AG04450 (cell line): ENCODE measurements around the gene TLL2. TPM values are rescaled to one million over a fixed set of nuclear protein-coding genes. Genes with fewer than 3 reads are reported as not detected.

Experiments used
- CTCF ChIA-PET: fragments of 300-600, 350-600 bp; formaldehyde crosslinking; extraction: SDS; loops from one replicate; lab custom pipeline; 2022; ENCODE audit warnings: antibody characterized with exemption, inconsistent platforms; lab: Charles Lee
- POLR2A ChIA-PET: fragments of 350-600 bp; formaldehyde crosslinking; extraction: SDS; loops from one replicate; lab custom pipeline; 2021; ENCODE audit warnings: antibody characterized with exemption, inconsistent platforms; lab: Yijun Ruan, JAX
- DNase-seq: peaks from one replicate; pipeline ENCODE4 v3.0.0-alpha.2; 2011; ENCODE audit warnings: low read depth, low spot score
- H3K27ac ChIP-seq: one replicate; pipeline ENCODE4 v1.5.1; 2012; ENCODE audit warnings: low read depth, low read length, control low read depth
- H3K27me3 ChIP-seq: one replicate; pipeline ENCODE4 v1.6.0; 2012; ENCODE audit warnings: low read length; ENCODE audit not compliant: control insufficient read depth, insufficient read depth
- H3K4me3 ChIP-seq: 2 replicates; pipeline ENCODE4 v1.5.1; 2011; ENCODE audit warnings: mild to moderate bottlenecking, low read depth, low read length, control low read depth
- H3K9me3 ChIP-seq: 2 replicates; pipeline ENCODE4 v1.5.1; 2012; ENCODE audit warnings: low read length; ENCODE audit not compliant: control insufficient read depth, insufficient read depth
- polyA plus RNA-seq: library from polyadenylated mRNA; depleted of rRNA; stranded (reverse); fragments of >200 nt; gene quantifications from 2 replicates; pipeline ENCODE4 v1.2.3, GENCODE V29; 2011
- TF ChIP-seq, protein P1 (sequence below): IDR thresholded peaks from 2 replicates; pipeline ENCODE4 v1.5.1; 2011; ENCODE audit warnings: low read depth, low read length, control low read depth, inconsistent platforms

TLL2 gene
- polyA plus RNA-seq, 1 experiment, result 0.01 TPM

DNA sequence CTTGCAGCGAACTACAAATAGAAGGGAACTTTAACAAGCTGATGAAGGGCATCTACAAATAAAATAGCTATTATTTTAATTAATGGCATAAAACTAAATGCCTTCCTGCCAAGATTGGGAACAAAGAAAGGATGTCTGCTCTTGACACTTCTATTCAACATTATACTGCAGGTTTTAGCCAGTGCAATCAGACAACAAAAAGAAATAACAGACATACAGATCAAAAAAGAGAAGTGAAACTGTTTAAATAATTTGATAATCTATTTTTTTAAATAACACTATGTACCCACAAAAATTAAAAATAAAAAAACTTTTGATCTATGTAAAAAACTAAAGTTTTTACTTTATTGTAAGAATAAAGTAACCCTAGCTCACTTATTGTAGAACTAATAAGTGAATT lies 22.4 kb upstream of the TLL2 start:
- ChIA-PET POLR2A (no interaction called here), CTCF (interaction anchor here (0.9 to 1.9 kb wide), 2 partner anchors 13 to 22 kb away, joined by 3 to 10 read pairs; partner anchors contain the start of gene TLL2)

DNA sequence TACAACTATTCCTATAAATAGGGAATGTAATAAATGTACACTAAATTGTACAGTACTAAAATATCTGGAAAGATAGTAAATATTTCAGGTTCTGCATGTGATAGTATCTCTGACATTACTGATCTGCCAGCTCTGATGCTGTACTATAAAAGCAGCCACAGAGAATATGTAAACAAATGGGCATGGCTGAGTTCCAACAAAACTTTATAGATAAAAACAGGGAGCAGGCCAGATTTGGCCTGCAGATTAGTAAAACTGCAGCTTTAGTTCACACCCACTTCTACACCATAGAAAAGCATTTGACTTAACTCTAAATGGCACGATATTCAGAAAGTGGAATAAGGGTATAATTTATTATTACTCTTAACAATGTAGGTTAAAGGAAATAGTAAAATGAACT lies 18.8 kb upstream of the TLL2 start:
- Histone ChIP-seq H3K9me3 (no peaks in the 10 kb centered on the region), H3K4me3 (no peak overlapping the region), H3K27ac (no peak overlapping the region), H3K27me3 (no peaks in the 10 kb centered on the region)
- POLR2A ChIA-PET, result no interaction called here
- TF ChIP-seq, protein P1, sequence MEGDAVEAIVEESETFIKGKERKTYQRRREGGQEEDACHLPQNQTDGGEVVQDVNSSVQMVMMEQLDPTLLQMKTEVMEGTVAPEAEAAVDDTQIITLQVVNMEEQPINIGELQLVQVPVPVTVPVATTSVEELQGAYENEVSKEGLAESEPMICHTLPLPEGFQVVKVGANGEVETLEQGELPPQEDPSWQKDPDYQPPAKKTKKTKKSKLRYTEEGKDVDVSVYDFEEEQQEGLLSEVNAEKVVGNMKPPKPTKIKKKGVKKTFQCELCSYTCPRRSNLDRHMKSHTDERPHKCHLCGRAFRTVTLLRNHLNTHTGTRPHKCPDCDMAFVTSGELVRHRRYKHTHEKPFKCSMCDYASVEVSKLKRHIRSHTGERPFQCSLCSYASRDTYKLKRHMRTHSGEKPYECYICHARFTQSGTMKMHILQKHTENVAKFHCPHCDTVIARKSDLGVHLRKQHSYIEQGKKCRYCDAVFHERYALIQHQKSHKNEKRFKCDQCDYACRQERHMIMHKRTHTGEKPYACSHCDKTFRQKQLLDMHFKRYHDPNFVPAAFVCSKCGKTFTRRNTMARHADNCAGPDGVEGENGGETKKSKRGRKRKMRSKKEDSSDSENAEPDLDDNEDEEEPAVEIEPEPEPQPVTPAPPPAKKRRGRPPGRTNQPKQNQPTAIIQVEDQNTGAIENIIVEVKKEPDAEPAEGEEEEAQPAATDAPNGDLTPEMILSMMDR, result no peak
- CTCF ChIA-PET, result interaction anchor here (1.2 kb wide), 1 partner anchor 19 kb away, joined by 6 read pairs; the partner anchor contains the start of gene TLL2
- no peak for DNase-seq

More for the DNA sequence above, 22.4 kb upstream of the TLL2 start:
- H3K27me3 ChIP-seq, result no peaks in the 10 kb centered on the region
- TF ChIP-seq, protein P1, result no peak
- no peaks in the 10 kb centered on the region for H3K9me3 ChIP-seq
- no peak for DNase-seq
- no peak overlapping the region for H3K4me3 ChIP-seq
- H3K27ac ChIP-seq, result no peak overlapping the region

DNA sequence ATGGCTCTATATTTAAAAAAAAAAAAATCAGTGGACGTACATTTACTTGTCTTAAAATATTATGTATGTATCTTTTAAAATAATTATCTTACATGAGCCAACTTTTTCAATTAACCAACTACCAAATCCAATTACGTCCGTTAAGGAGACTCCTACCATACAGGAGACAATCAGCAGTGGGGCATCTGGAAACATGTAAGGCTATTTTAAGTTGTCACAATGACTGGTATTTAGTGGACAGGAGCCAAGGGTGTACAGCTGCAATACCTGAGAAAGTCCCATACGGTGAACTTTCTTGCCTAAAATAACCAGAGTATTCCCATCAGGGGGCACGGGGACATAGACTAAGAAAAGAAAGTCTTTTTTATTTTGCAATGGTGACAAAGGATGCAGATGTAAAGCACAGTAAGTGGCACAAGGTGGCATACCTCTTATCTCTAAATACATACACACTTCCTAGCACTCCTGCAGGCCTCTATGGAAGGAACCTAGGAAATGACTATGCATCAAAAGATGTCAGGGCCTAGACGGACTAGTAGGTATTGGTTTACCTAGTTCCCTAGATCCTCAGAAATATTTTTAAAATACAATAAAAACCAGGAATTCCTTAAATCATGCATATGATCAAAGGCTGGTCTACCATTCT lies 16.0 kb upstream of the TLL2 start:
- ChIA-PET CTCF (interaction anchor here (1.2 kb wide), 1 partner anchor 16 kb away, joined by 4 read pairs; the partner anchor contains the start of gene TLL2), POLR2A (no interaction called here)
- H3K27ac ChIP-seq, result no peak overlapping the region
- H3K27me3 ChIP-seq, result no peaks in the 10 kb centered on the region
- H3K4me3 ChIP-seq, result no peak overlapping the region
- no peak for DNase-seq
- no peaks in the 10 kb centered on the region for H3K9me3 ChIP-seq
- TF ChIP-seq, protein P1, result no peak

DNA sequence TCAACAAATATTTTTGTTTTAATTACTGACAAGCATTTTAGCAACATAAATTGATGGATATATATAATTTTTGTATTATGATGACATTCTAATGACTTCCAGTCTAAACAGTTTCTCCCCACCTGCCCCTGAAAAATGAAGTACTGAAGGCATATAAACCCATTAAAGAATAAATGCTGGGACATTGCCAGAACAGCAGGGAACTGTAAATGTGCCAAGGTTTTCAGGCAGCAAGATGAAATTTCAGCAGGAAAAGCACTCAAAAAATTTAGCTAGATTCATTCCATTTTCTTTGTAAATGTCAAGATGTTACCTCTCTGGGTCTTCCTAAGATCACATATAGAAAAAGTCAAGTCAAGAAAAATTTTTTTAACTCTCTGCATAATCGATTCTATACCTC lies 11.0 kb upstream of the TLL2 start:
- TF ChIP-seq, protein P1, result no peak
- POLR2A ChIA-PET, result no interaction called here
- no peak for DNase-seq
- Histone ChIP-seq H3K27me3 (no peaks in the 10 kb centered on the region), H3K4me3 (no peak overlapping the region), H3K9me3 (no peaks in the 10 kb centered on the region), H3K27ac (no peak overlapping the region)
- CTCF ChIA-PET, result interaction anchor here (2.8 kb wide), 1 partner anchor 11 kb away, joined by 20 read pairs; the partner anchor contains the start of gene TLL2

DNA sequence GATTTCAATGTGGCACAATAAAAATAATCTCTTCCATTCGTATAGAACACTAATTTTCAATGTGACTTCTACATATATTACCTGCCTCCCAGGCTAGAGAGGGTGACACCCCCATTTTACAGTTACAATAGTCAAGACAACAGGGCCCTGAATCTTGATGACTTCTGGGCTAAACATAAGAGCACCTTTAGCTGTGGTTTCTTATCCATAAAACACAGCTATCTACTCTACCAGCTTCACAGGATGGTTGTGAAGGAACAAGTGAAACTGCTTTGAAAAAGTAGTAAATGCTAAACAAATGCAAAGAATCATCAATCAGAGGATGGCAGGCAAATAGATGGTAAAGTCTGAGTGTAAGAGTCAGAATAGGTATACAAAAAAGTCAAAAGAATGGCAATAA lies 3.6 kb upstream of the TLL2 start:
- Histone ChIP-seq H3K4me3 (no peak overlapping the region), H3K27ac (no peak overlapping the region), H3K9me3 (peaks cover 2% of the 10 kb centered on the region; the same call in 1 of the 2 replicates), H3K27me3 (peaks cover 5% of the 10 kb centered on the region)
- POLR2A ChIA-PET, result no interaction called here
- no peak for DNase-seq
- TF ChIP-seq, protein P1, result no peak
- CTCF ChIA-PET, result no interaction called here
